ENCODE data around the gene TMEM219. TPM values are rescaled to one million over a fixed set of nuclear protein-coding genes. Genes with fewer than 3 reads are reported as not detected.

TMEM219 gene
- total and polyA plus RNA-seq, 9 of the 15 experiments (the other 6 are each of a cell fraction or from before 2014, with no cell fraction given): 35.3 to 62.8 (median 55.5) TPM

GRCh38 chr16:29973384-29974246 is 11.7 kb downstream of the TMEM219 start, which contains the start of gene TAOK2:
TAOK2 (plus strand) TSS chr16:29973868; CDS start chr16:29977773, 3,905 bp downstream.
- no peaks in the 10 kb centered on the region; the same call in 1 of the 2 replicates for H3K9me3 ChIP-seq (replicated peaks; ENCODE audit: control insufficient read depth, insufficient read depth, low read depth, low read length)
- in situ Hi-C loops (cut with MboI): no loop called here
- DNase-seq (ENCODE audit: extremely low read depth in 1 of 4, low spot score in 3 of 4): peak; percentile 99 to 100 (median 99)
- no peaks in the 10 kb centered on the region for H3K27me3 ChIP-seq (ENCODE audit: control insufficient read depth in 2 of 2, insufficient read depth in 2 of 2, low read length in 2 of 2)
- ChIA-PET CTCF (ENCODE audit: low intra/inter-chr PET ratio) (no interaction called here), POLR2A (interaction anchor here (0.5 to 3.2 kb wide), 15 partner anchors 10 to 274 kb away, joined by 3 to 22 read pairs (median 3); partner anchors contain the start of genes KIF22 and TMEM219)
- ATAC-seq: peak; percentile 99
- H3K4me2 ChIP-seq (ENCODE audit: insufficient read depth, low read length): peak within 1 kb of the TSS; percentile 87
- peak within 1 kb of the TSS; percentile 88 for H2AFZ ChIP-seq (ENCODE audit: low read depth, low read length)
- H3K36me3 ChIP-seq (ENCODE audit: control insufficient read depth, insufficient read depth, low read length): peaks cover 42% of the 10 kb centered on the region
- H3K9ac ChIP-seq (ENCODE audit: insufficient read depth in 1 of 2, low read depth in 2 of 2, low read length in 2 of 2): peak within 1 kb of the TSS; percentile 82 to 88
- peaks cover 36% of the 10 kb centered on the region for H3K79me2 ChIP-seq (ENCODE audit: control insufficient read depth, insufficient read depth, low read length)
- peak; percentile 98 for FAIRE-seq
- BruUV-seq (replicated peaks): no TSS peak
- intact Hi-C loops (cut with micrococcal nuclease): loop anchor here (1.0 kb wide), 1 partner anchor 30 kb away; no protein-coding TSS in a partner anchor
- 14% methylated on average over 26 of the region's 75 CpGs for WGBS (ENCODE audit: insufficient coverage, low coverage, missing lambda C conversion rate)
- H3K4me1 ChIP-seq (replicated peaks in 1 of 2; ENCODE audit: control insufficient read depth in 2 of 2, insufficient read depth in 2 of 2, low read length in 2 of 2): peaks cover 26 to 30% of the 10 kb centered on the region in 2 experiments; a peak in 4 of 5 replicates
- peak within 1 kb of the TSS; percentile 80 for H3K27ac ChIP-seq (ENCODE audit: extremely low read depth, low read depth, low read length)
- H4K20me1 ChIP-seq (replicated peaks; ENCODE audit: control insufficient read depth, insufficient read depth, low read length): peaks cover 23% of the 10 kb centered on the region
- H3K4me3 ChIP-seq: peak within 1 kb of the TSS; percentile 71
- peaks cover 3% of the 10 kb centered on the region for H3K9me1 ChIP-seq (ENCODE audit: control insufficient read depth, insufficient read depth, low read length)
- no peak for TF ChIP-seq RBM25 (IDR thresholded peaks at IDR 0.05; ENCODE audit: low read depth, low read length, severe bottlenecking)
- TF ChIP-seq ZNF318 (IDR thresholded peaks at IDR 0.05; ENCODE audit: borderline replicate concordance in 1 of 2, low read depth in 1 of 2): no peak
- TF ChIP-seq, protein P1, sequence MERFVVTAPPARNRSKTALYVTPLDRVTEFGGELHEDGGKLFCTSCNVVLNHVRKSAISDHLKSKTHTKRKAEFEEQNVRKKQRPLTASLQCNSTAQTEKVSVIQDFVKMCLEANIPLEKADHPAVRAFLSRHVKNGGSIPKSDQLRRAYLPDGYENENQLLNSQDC (CRISPR knock-in tag; IDR thresholded peaks at IDR 0.05): no peak
- TF ChIP-seq NFE2 (IDR thresholded peaks at IDR 0.05; ENCODE audit: low read depth): no peak
- no peak for TF ChIP-seq MEF2A (IDR thresholded peaks at IDR 0.05; ENCODE audit: control insufficient read depth, low read depth, low read length)
- TF ChIP-seq ZNF436 (CRISPR knock-in tag; IDR thresholded peaks at IDR 0.05): peak; percentile 35; the same call in 1 of the 2 replicates
- peak; percentile 57; the same call in 1 of the 2 replicates for TF ChIP-seq PML (IDR thresholded peaks at IDR 0.05; ENCODE audit: low read length)
- no peak for TF ChIP-seq ZNF431 (CRISPR knock-in tag; IDR thresholded peaks at IDR 0.05)
- peak; percentile 57; the same call in 1 of the 2 replicates for TF ChIP-seq E2F4 (CRISPR knock-in tag; IDR thresholded peaks at IDR 0.05; ENCODE audit: low read depth)
- no peak for TF ChIP-seq MYBL2 (IDR thresholded peaks at IDR 0.05; ENCODE audit: low read depth)
- TF ChIP-seq MYBL2 (CRISPR knock-in tag; IDR thresholded peaks at IDR 0.05; ENCODE audit: borderline replicate concordance): no peak
